ENCODE data around the gene ZFAND3.

DNA sequence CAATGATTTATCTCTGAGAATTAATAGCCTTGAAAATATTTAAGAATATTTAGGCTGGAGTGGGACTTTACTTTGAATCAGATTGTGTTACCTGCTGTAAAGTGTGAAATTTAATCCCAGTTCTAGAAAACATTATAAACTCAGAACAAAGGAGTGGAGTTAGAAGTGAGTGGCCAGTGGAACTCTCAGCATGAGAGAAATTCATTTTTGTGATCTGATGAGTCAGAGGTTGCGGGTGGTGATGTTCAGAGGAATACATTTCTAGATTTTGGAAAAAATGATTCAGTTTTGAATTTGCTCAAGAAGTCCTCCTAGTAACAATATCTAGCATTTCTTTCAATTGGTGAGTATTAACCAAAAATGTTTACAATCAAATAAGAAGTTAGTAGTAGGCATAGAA, 167.5 kb downstream of the ZFAND3 start:
- TF ChIP-seq, protein P1, sequence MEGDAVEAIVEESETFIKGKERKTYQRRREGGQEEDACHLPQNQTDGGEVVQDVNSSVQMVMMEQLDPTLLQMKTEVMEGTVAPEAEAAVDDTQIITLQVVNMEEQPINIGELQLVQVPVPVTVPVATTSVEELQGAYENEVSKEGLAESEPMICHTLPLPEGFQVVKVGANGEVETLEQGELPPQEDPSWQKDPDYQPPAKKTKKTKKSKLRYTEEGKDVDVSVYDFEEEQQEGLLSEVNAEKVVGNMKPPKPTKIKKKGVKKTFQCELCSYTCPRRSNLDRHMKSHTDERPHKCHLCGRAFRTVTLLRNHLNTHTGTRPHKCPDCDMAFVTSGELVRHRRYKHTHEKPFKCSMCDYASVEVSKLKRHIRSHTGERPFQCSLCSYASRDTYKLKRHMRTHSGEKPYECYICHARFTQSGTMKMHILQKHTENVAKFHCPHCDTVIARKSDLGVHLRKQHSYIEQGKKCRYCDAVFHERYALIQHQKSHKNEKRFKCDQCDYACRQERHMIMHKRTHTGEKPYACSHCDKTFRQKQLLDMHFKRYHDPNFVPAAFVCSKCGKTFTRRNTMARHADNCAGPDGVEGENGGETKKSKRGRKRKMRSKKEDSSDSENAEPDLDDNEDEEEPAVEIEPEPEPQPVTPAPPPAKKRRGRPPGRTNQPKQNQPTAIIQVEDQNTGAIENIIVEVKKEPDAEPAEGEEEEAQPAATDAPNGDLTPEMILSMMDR (IDR thresholded peaks at IDR 0.05): no peak
- no peak for TF ChIP-seq POLR2AphosphoS5 (IDR thresholded peaks at IDR 0.05)
